ENCODE data around the gene HACD3. TPM values are rescaled to one million over a fixed set of nuclear protein-coding genes. Genes with fewer than 3 reads are reported as not detected.
A peak's percentile ranks its signal among the peaks of the same experiment; 100 is the strongest.
"Not testable (repeated sequence)": the region's sequence is repeated elsewhere in the genome, so short reads cannot be mapped to it uniquely, and the experiment has no call there.

HACD3 gene
- total RNA-seq, 1 donor from 2014 or later = 46.0 TPM

DNA sequence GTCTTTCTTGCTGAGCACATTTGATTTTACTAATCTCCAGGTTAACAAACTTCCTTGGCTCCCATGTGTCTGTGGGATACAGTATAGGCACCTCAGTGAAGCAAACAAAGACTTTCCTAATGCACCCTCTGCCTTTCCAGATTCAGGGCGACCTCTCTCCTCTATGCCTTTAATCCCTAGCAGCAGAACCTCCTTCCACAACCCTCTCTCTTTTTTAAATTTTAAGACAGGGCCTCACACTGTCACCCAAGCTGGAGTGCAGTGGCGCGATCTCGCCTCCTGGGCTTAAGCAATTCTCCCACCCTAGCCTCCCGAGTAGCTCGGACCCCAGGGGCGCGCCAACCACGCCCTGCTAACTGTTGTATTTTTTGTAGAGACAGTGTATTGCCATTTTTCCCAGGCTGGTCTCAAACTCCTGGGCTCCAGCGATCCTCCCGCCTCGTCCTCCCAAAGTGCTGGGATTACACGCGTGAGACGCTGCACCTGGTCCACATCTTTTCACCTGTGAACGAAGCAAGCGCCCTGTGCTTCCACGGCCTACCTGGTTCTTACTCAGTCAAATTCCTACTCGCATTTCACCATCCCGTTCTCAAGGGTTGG, 1.7 kb upstream of the HACD3 start:
- Mint-ChIP-seq H3K36me3 (ENCODE audit: low read depth) (no peaks in the 10 kb centered on the region), H3K27ac (no peak overlapping the region), H3K4me3 (no peak overlapping the region), H3K9me3 (no peaks in the 10 kb centered on the region), H3K4me1 (ENCODE audit: low read depth) (peaks cover 24% of the 10 kb centered on the region), H3K27me3 (ENCODE audit: insufficient read depth) (peaks cover 2% of the 10 kb centered on the region)
- no peak for DNase-seq (ENCODE audit: low spot score)
- intact Hi-C loops (cut with micrococcal nuclease) = no loop called here

DNA sequence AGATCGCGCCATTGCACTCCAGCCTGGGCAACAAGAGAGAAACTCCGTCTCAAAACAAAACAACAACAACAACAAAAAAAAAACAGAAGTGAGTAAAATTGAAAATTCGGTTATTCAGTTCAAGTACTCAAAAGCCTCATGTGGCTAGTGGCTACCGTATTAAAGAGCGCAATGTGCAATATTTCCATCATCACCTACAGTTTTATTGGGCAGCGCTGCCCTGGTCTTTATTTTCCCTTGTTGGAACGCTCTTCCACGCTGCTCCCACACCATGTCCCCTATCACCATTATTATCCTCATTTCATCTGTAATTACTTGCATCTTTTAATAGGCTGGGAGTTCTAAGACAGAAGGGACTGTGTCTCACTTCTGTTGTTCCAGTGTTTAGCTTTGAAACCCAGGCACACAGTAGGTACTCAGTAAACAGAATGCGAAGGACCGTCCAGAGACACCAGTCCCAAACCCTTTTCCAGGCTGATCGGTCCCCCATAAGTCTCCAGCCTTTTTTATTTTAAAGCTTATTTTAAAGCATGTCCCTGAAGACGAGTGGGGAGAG, 423 bp upstream of the HACD3 start:
- Mint-ChIP-seq H3K4me3 (peak overlapping the region; percentile 89), H3K9me3 (no peaks in the 10 kb centered on the region)
- intact Hi-C loops (cut with micrococcal nuclease) = loop anchor here (1.0 to 5.0 kb wide), 5 partner anchors 13 to 352 kb away; partner anchors contain the start of genes CLPX, DPP8 and INTS14

DNA sequence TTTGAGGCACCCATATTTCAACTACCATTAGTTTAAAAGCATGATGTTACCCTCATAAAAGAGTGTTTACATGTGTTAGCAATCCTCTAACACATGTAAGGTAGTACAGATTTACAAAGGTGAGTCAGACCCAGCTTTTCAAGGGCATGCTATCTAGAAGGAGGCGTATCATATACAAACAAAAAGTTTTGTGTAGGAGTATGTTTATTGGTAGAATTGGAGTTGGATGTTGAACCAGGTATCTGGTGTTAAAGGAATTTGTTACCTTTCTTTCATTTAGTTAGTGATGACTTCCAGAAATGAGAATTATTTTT, 2.4 kb downstream of the HACD3 start:
- H3K36me3 Mint-ChIP-seq (ENCODE audit: low read depth) = peaks cover 8% of the 10 kb centered on the region
- DNase-seq (ENCODE audit: low spot score) = no peak
- H3K27ac Mint-ChIP-seq = no peak overlapping the region
- no peaks in the 10 kb centered on the region for H3K27me3 Mint-ChIP-seq (ENCODE audit: insufficient read depth)
- intact Hi-C loops (cut with micrococcal nuclease) = loop anchor here (5.0 kb wide), 1 partner anchor 350 kb away; no protein-coding TSS in a partner anchor
- no peaks in the 10 kb centered on the region for H3K9me3 Mint-ChIP-seq
- peak overlapping the region; percentile 25 for H3K4me3 Mint-ChIP-seq
- peaks cover 39% of the 10 kb centered on the region for H3K4me1 Mint-ChIP-seq (ENCODE audit: low read depth)

More for the DNA sequence above, 423 bp upstream of the HACD3 start:
- Mint-ChIP-seq H3K36me3 (ENCODE audit: low read depth) (peaks cover 6% of the 10 kb centered on the region), H3K4me1 (ENCODE audit: low read depth) (peaks cover 33% of the 10 kb centered on the region), H3K27me3 (ENCODE audit: insufficient read depth) (peaks cover 2% of the 10 kb centered on the region), H3K27ac (peak overlapping the region; percentile 80)
- no peak for DNase-seq (ENCODE audit: low spot score)

DNA sequence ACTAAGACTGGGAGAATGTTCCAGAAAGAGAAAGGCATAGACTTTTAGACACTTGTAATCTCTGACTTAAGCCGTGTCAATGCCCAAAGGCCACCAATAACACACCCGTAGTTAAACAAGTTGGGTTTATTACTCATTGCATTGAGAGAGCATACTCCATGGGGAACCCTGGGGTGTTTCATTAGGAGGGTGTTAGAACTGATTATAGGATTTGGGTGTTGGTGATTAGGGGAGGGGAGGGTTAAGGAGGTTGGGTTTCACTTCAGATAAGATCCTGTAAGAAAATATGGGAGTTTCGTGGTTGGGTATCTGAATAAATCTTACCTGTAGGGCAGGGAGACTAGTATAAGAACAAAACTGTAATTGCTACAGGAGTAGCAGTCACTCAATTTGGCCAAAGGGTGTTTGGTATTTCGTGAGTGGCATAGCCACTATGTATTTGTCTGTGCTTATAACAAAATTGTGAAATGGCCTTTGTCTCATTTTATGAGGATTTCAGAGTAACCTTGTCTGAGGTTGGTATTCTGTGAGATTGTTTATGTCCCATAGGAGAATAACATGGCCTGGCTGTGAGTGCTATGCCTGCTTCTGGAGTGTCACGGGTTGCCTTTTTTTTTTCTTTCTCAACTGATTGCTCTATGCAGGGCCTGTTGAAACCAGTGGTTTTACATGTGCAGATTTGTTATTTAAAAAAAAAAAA, 2.9 kb downstream of the HACD3 start:
- Mint-ChIP-seq H3K27ac (no peak overlapping the region), H3K27me3 (ENCODE audit: insufficient read depth) (no peaks in the 10 kb centered on the region), H3K36me3 (ENCODE audit: low read depth) (peaks cover 8% of the 10 kb centered on the region), H3K9me3 (no peaks in the 10 kb centered on the region), H3K4me3 (no peak overlapping the region), H3K4me1 (ENCODE audit: low read depth) (peaks cover 39% of the 10 kb centered on the region)
- intact Hi-C loops (cut with micrococcal nuclease) = loop anchor here (5.0 kb wide), 1 partner anchor 349 kb away; no protein-coding TSS in a partner anchor
- DNase-seq (ENCODE audit: low spot score) = no peak

DNA sequence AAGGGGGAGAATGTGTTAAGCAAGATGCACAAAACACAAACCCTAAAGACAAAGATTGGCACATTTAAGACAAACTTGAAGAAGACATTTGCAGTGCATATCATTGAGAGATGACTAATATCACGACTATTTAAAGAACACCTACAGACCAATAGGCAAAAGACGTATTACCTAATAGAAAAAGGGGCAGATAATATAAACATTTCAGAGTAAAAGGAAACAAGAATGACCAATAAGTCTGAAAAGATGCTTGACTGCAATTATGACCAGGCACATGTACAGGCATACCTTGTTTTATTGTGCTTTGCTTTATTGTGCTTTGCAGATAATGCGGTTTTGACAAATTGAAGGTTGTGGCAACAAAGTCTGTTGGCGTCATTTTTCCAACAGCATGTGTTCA, 4.9 kb downstream of the HACD3 start:
- Mint-ChIP-seq H3K36me3 (ENCODE audit: low read depth) (peaks cover 8% of the 10 kb centered on the region), H3K27ac (no peak overlapping the region), H3K27me3 (ENCODE audit: insufficient read depth) (no peaks in the 10 kb centered on the region), H3K4me3 (no peak overlapping the region), H3K4me1 (ENCODE audit: low read depth) (peaks cover 33% of the 10 kb centered on the region), H3K9me3 (no peaks in the 10 kb centered on the region)
- intact Hi-C loops (cut with micrococcal nuclease) = no loop called here
- DNase-seq (ENCODE audit: low spot score) = no peak

DNA sequence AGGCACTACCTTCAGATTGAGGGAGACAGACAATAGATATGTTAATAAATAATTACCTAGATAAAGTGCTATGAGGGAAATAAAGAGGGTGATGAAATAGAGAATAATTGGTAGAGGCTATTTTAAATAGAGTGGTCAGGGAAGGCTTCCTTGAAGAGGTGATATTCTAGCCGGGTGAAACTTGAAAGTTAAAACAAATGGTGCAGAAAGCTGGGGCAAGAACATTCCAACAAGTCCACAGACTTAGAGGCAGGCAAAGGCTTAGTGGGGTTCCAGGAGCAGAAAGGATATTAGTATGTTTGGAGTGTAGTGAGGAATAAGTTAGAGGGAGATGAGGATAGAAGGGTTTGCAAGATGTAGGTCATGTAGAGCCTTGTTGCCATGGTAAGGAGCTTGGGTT, 10.1 kb downstream of the HACD3 start:
- no peaks in the 10 kb centered on the region for H3K27me3 Mint-ChIP-seq (ENCODE audit: insufficient read depth)
- no peak for DNase-seq (ENCODE audit: low spot score)
- no peak overlapping the region for H3K4me3 Mint-ChIP-seq
- H3K9me3 Mint-ChIP-seq = no peaks in the 10 kb centered on the region
- peaks cover under 1% of the 10 kb centered on the region for H3K4me1 Mint-ChIP-seq (ENCODE audit: low read depth)
- no peak overlapping the region for H3K27ac Mint-ChIP-seq
- intact Hi-C loops (cut with micrococcal nuclease) = no loop called here
- no peaks in the 10 kb centered on the region for H3K36me3 Mint-ChIP-seq (ENCODE audit: low read depth)

DNA sequence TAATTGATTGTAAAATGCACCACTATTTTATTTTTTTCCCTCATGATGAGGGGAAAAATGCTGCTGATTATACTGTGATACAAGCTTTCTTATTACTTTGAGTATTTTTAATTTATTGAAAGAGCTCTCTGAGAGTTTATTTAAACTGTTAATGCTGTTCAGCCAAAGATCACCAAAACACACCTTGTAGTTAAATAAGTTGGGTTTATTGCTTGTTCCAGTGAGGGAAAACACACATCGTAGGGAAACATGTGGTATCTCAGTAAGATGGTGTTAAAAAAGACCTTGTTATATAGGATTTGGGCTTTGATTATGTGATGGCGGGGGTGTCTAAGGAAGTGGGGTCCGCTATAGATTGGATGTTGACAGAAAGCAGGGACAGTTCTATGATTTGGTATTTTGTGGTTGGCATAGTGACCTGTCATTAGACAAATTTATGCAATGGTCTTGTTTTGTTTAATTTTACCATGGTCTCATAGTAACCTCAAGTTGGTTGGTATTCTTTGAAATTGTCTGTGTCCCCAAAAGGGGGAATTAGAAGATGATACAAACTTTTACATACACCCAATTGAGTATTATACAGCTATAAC, 11.1 kb downstream of the HACD3 start:
- no peak overlapping the region for H3K27ac Mint-ChIP-seq
- no peaks in the 10 kb centered on the region for H3K36me3 Mint-ChIP-seq (ENCODE audit: low read depth)
- no peaks in the 10 kb centered on the region for H3K4me1 Mint-ChIP-seq (ENCODE audit: low read depth)
- no peak for DNase-seq (ENCODE audit: low spot score)
- H3K9me3 Mint-ChIP-seq = no peaks in the 10 kb centered on the region
- intact Hi-C loops (cut with micrococcal nuclease) = no loop called here
- no peak overlapping the region for H3K4me3 Mint-ChIP-seq
- no peaks in the 10 kb centered on the region for H3K27me3 Mint-ChIP-seq (ENCODE audit: insufficient read depth)

DNA sequence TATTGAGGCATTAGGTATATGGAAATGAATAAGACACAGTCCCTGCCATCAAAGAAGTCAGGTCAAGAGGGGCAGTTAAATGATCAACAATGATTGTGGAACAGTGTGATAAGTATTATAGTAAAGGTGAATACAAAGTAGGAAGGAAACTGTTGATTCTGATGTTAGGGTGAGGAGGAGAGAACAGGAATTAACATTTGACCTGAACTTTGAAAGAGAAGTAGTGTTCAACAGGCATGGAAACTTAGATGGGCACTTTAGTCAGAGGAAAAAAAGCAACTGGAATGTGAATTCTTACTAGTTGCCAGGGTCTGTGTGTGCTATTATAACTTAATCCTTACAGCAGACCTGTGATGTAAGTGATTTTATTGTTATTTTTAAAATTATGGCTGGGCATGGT, 17.6 kb downstream of the HACD3 start:
- no peak overlapping the region for H3K27ac Mint-ChIP-seq
- H3K36me3 Mint-ChIP-seq (ENCODE audit: low read depth) = no peaks in the 10 kb centered on the region
- H3K27me3 Mint-ChIP-seq (ENCODE audit: insufficient read depth) = no peaks in the 10 kb centered on the region
- intact Hi-C loops (cut with micrococcal nuclease) = no loop called here
- no peak overlapping the region for H3K4me3 Mint-ChIP-seq
- no peak for DNase-seq (ENCODE audit: low spot score)
- H3K9me3 Mint-ChIP-seq = no peaks in the 10 kb centered on the region
- H3K4me1 Mint-ChIP-seq (ENCODE audit: low read depth) = peaks cover 11% of the 10 kb centered on the region

DNA sequence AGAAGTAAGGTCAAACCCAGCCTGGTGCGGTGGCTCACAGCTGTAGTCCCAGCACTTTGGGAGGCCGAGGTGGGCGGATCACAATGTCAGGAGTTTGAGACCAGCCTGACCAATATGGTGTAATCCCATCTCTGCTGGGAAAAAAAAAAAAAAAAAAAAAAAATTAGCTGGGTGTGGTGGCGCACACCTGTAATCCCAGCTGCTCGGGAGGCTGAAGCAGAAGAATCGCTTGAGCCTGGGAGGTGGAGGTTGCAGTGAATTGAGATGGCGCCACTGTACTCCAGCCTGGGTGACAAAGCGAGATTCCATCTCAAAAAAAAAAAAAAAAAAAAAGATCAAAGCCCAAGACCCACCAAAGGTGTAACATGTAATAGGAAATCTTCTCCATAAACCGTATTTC, 19.0 kb downstream of the HACD3 start:
- H3K27me3 Mint-ChIP-seq (ENCODE audit: insufficient read depth); H3K4me3 Mint-ChIP-seq; H3K9me3 Mint-ChIP-seq; intact Hi-C loops (cut with micrococcal nuclease); DNase-seq (ENCODE audit: low spot score); H3K27ac Mint-ChIP-seq; H3K36me3 Mint-ChIP-seq (ENCODE audit: low read depth): not testable (repeated sequence)
- peaks cover 11% of the 10 kb centered on the region for H3K4me1 Mint-ChIP-seq (ENCODE audit: low read depth)

DNA sequence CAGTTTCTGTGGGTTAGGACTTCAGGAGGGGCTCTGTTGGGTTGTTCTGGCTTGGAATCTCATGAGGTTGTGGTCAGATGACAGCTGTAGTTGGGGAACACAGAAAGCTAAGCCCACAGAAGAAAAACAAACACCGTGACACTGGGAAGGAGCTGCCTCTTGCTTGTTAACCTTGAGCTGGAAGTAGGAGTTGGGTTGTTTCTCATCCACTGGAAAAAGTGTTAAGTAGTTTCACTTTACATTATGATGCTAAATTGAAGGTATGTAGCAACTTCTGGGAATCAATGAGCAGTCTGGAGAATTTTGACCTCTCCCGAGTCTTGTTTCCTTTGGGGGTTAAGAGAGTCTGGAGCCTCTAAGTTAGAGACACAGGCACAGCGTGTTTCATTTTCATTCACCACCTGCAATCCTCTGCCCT, 20.4 kb downstream of the HACD3 start:
- intact Hi-C loops (cut with micrococcal nuclease) = no loop called here
- H3K36me3 Mint-ChIP-seq (ENCODE audit: low read depth) = peaks cover 6% of the 10 kb centered on the region
- no peak for DNase-seq (ENCODE audit: low spot score)
- no peaks in the 10 kb centered on the region for H3K27me3 Mint-ChIP-seq (ENCODE audit: insufficient read depth)
- H3K9me3 Mint-ChIP-seq = no peaks in the 10 kb centered on the region
- no peak overlapping the region for H3K4me3 Mint-ChIP-seq
- peak overlapping the region; percentile 61 for H3K27ac Mint-ChIP-seq
- H3K4me1 Mint-ChIP-seq (ENCODE audit: low read depth) = peaks cover 11% of the 10 kb centered on the region

DNA sequence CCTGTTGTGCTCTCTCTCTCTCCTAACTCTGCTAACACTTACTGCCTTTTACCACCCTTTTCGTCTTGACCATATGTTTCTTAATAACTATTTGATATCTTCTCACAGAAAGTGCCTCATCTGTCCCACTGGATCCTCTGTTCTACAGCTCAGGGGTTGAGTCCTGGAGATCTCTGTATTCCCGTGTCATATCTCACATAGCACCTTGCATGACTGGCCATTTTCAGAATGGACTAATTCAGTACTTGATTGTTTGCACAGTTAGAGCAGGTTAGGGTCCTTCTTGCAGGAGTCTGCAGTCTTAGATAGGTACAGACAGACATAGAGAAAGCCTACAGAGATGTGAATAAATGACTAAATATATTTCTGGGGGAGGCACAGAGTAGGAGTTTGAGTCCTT, 20.9 kb downstream of the HACD3 start:
- no peaks in the 10 kb centered on the region for H3K9me3 Mint-ChIP-seq
- no peak overlapping the region for H3K4me3 Mint-ChIP-seq
- H3K27me3 Mint-ChIP-seq (ENCODE audit: insufficient read depth) = no peaks in the 10 kb centered on the region
- DNase-seq (ENCODE audit: low spot score) = no peak
- H3K4me1 Mint-ChIP-seq (ENCODE audit: low read depth) = peaks cover 11% of the 10 kb centered on the region
- intact Hi-C loops (cut with micrococcal nuclease) = no loop called here
- H3K36me3 Mint-ChIP-seq (ENCODE audit: low read depth) = peaks cover 7% of the 10 kb centered on the region
- H3K27ac Mint-ChIP-seq = no peak overlapping the region

DNA sequence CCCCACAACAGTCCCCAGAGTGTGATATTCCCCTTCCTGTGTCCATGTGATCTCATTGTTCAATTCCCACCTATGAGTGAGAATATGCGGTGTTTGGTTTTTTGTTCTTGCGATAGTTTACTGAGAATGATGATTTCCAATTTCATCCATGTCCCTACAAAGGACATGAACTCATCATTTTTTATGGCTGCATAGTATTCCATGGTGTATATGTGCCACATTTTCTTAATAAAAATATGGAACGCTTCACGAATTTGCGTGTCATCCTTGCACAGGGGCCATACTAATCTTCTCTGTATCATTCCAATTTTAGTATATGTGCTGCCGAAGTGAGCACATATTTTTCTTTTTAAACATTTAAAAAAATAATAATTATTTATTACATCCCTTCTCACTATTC, 22.6 kb downstream of the HACD3 start:
- H3K4me3 Mint-ChIP-seq; H3K27me3 Mint-ChIP-seq (ENCODE audit: insufficient read depth); H3K9me3 Mint-ChIP-seq; intact Hi-C loops (cut with micrococcal nuclease); DNase-seq (ENCODE audit: low spot score); H3K27ac Mint-ChIP-seq: not testable (repeated sequence)
- Mint-ChIP-seq H3K4me1 (ENCODE audit: low read depth) (peaks cover 11% of the 10 kb centered on the region), H3K36me3 (ENCODE audit: low read depth) (peaks cover 12% of the 10 kb centered on the region)

DNA sequence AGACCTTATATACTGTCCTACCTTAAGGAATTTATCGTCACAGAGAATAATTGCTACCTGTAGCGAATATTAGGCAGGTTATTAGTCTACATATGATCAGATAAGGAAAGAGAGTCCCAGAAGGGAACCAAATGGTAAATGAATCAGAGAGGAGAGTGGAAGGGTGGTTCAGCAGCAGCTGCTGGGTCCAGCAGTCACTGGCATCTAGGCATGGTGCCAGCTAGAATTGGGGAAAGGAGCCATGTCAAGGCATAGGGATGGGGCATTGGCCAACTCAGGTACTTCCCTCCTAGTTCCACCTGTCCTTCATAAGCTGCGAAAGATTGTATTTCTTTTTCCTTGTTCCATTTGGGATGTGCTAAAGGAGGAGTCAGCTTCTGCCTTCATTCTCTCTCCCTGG, 23.4 kb downstream of the HACD3 start:
- intact Hi-C loops (cut with micrococcal nuclease) = no loop called here

More for the DNA sequence above, 23.4 kb downstream of the HACD3 start:
- no peak for DNase-seq (ENCODE audit: low spot score)
- Mint-ChIP-seq H3K36me3 (ENCODE audit: low read depth) (peaks cover 14% of the 10 kb centered on the region), H3K27ac (no peak overlapping the region), H3K9me3 (no peaks in the 10 kb centered on the region), H3K27me3 (ENCODE audit: insufficient read depth) (no peaks in the 10 kb centered on the region), H3K4me3 (no peak overlapping the region), H3K4me1 (ENCODE audit: low read depth) (peaks cover 11% of the 10 kb centered on the region)

All from activated T-helper 1 cell treated with anti-CD3 and anti-CD28 coated beads, Interleukin-12 subunit alpha, Interleukin-12 subunit beta, Interleukin-2, Interleukin-4 antibody, amounts not matched to agents 30 ng/mL and 10 ng/mL and 1 ng/mL, durations not matched to agents 14 hours and 24 hours and 36 hours (primary cell).